H9 (cell line): ENCODE measurements around the gene OR2F2. TPM values are rescaled to one million over a fixed set of nuclear protein-coding genes. Genes with fewer than 3 reads are reported as not detected.

Source experiments
- DNase-seq: peaks from one replicate; pipeline ENCODE4 v3.0.0-alpha.2; 2017
- H2AFZ ChIP-seq: one replicate; pipeline ENCODE4 v1.6.1; 2013; ENCODE audit warnings: mild to moderate bottlenecking, low read length, control low read depth, moderate library complexity
- H2AK5ac ChIP-seq: 2 replicates; pipeline ENCODE4 v1.6.1; 2013; ENCODE audit warnings: low read length, control low read depth, mixed read lengths; ENCODE audit not compliant: insufficient read length
- H2BK120ac ChIP-seq: one replicate; pipeline ENCODE4 v1.6.1; 2013; ENCODE audit warnings: low read depth, mild to moderate bottlenecking, low read length, control low read depth, inconsistent platforms; ENCODE audit not compliant: poor library complexity, severe bottlenecking
- H2BK12ac ChIP-seq: 2 replicates; pipeline ENCODE4 v1.6.1; 2013; ENCODE audit warnings: low read length, control low read depth, mixed read lengths, low read depth; ENCODE audit not compliant: insufficient read length
- H2BK15ac ChIP-seq: 2 replicates; pipeline ENCODE4 v1.6.1; 2013; ENCODE audit warnings: low read depth, low read length, control low read depth
- H2BK20ac ChIP-seq: one replicate; pipeline ENCODE4 v1.6.1; 2013; ENCODE audit warnings: low read depth, mild to moderate bottlenecking, low read length, control low read depth, inconsistent platforms; ENCODE audit not compliant: poor library complexity, severe bottlenecking
- H2BK5ac ChIP-seq: 2 replicates; pipeline ENCODE4 v1.6.1; 2013; ENCODE audit warnings: low read length, control low read depth, mixed read lengths; ENCODE audit not compliant: insufficient read length
- H3K14ac ChIP-seq: 2 replicates; pipeline ENCODE4 v1.6.1; 2013; ENCODE audit warnings: low read length, control low read depth; ENCODE audit not compliant: insufficient read depth
- H3K18ac ChIP-seq: 2 replicates; pipeline ENCODE4 v1.6.1; 2013; ENCODE audit warnings: low read depth, mild to moderate bottlenecking, mixed read lengths, low read length, control low read depth; ENCODE audit not compliant: insufficient read length
- H3K23ac ChIP-seq: 2 replicates; pipeline ENCODE4 v1.6.1; 2013; ENCODE audit warnings: low read length, control low read depth, mixed read lengths, low read depth; ENCODE audit not compliant: insufficient read length
- H3K23me2 ChIP-seq: 2 replicates; pipeline ENCODE4 v1.6.1; 2013; ENCODE audit warnings: low read depth, mild to moderate bottlenecking, mixed read lengths, low read length, control low read depth; ENCODE audit not compliant: insufficient read length, poor library complexity, severe bottlenecking
- H3K27ac ChIP-seq: 2 replicates; pipeline ENCODE4 v1.5.1; 2013; ENCODE audit warnings: low read length, control low read depth, mixed read lengths, low read depth; ENCODE audit not compliant: insufficient read length
- H3K27me3 ChIP-seq: 2 replicates; pipeline ENCODE4 v1.6.1; 2013; ENCODE audit warnings: low read length, control low read depth, inconsistent platforms; ENCODE audit not compliant: insufficient read depth
- H3K4ac ChIP-seq: 2 replicates; pipeline ENCODE4 v1.6.1; 2013; ENCODE audit warnings: low read depth, mild to moderate bottlenecking, control low read depth, inconsistent platforms, low read length, moderate library complexity
- H3K4me1 ChIP-seq: 2 replicates; pipeline ENCODE4 v1.6.1; 2013; ENCODE audit warnings: low read length, control low read depth, inconsistent platforms; ENCODE audit not compliant: insufficient read depth
- H3K4me2 ChIP-seq: 2 replicates; pipeline ENCODE4 v1.6.1; 2013; ENCODE audit warnings: low read length, control low read depth, mixed read lengths; ENCODE audit not compliant: insufficient read length, insufficient read depth
- H3K56ac ChIP-seq: 2 replicates; pipeline ENCODE4 v1.6.1; 2013; ENCODE audit warnings: low read depth, mild to moderate bottlenecking, mixed read lengths, low read length, control low read depth; ENCODE audit not compliant: insufficient read length
- H3K79me1 ChIP-seq: 2 replicates; pipeline ENCODE4 v1.6.1; 2013; ENCODE audit warnings: low read depth, mild to moderate bottlenecking, moderate library complexity, low read length, control low read depth, inconsistent platforms; ENCODE audit not compliant: insufficient read depth, poor library complexity, severe bottlenecking
- H3K79me2 ChIP-seq: 2 replicates; pipeline ENCODE4 v1.6.1; 2013; ENCODE audit warnings: low read length, control low read depth, inconsistent platforms; ENCODE audit not compliant: insufficient read depth
- H3K9ac ChIP-seq: 2 replicates; pipeline ENCODE4 v1.6.1; 2013; ENCODE audit warnings: low read length, control low read depth, mixed read lengths; ENCODE audit not compliant: insufficient read length; ENCODE audit errors: extremely low read depth
- H3K9me3 ChIP-seq: one replicate; pipeline ENCODE4 v1.6.1; 2013; ENCODE audit warnings: low read depth, low read length, inconsistent platforms; ENCODE audit not compliant: control insufficient read depth
- H3T11ph ChIP-seq: one replicate; pipeline ENCODE4 v1.6.1; 2013; ENCODE audit warnings: mild to moderate bottlenecking, low read length, control low read depth, inconsistent platforms
- H4K20me1 ChIP-seq: one replicate; pipeline ENCODE4 v1.6.1; 2013; ENCODE audit not compliant: control insufficient read depth, insufficient read length, insufficient read depth
- H4K5ac ChIP-seq: 2 replicates; pipeline ENCODE4 v1.6.1; 2013; ENCODE audit warnings: low read depth, mild to moderate bottlenecking, mixed read lengths, low read length, control low read depth; ENCODE audit not compliant: insufficient read length
- H4K8ac ChIP-seq: replicated peaks from 2 replicates; pipeline ENCODE4 v1.6.1; 2013; ENCODE audit warnings: low read length, control low read depth, mixed read lengths, low read depth; ENCODE audit not compliant: insufficient read length
- H4K91ac ChIP-seq: 2 replicates; pipeline ENCODE4 v1.6.1; 2013; ENCODE audit warnings: low read depth, mild to moderate bottlenecking, moderate library complexity, mixed read lengths, low read length, control low read depth; ENCODE audit not compliant: insufficient read length
- H3K27ac Mint-ChIP-seq, 3 experiments: 2 replicates in 2 of 3; 3 replicates in 1 of 3; pipeline ENCODE4 v1.8.0; 2020 to 2021; ENCODE audit warnings: mixed read lengths in 3 of 3, mild to moderate bottlenecking in 1 of 3, moderate library complexity in 1 of 3
- H3K27me3 Mint-ChIP-seq: 2 replicates; pipeline ENCODE4 v1.8.0; 2021; ENCODE audit warnings: low read depth, mild to moderate bottlenecking, moderate library complexity, mixed read lengths
- H3K36me3 Mint-ChIP-seq, 3 experiments: 2 replicates in 2 of 3; 3 replicates in 1 of 3; pipeline ENCODE4 v1.8.0; 2020 to 2021; ENCODE audit warnings: low read depth in 3 of 3, mixed read lengths in 3 of 3; ENCODE audit not compliant: insufficient read depth in 1 of 3
- H3K4me1 Mint-ChIP-seq, 2 experiments: 2 replicates each; pipeline ENCODE4 v1.8.0; 2020; ENCODE audit warnings: mixed read lengths in 2 of 2
- H3K4me3 Mint-ChIP-seq, 2 experiments: 2 replicates in 1 of 2; 3 replicates in 1 of 2; pipeline ENCODE4 v1.8.0; 2020 to 2021; ENCODE audit warnings: mild to moderate bottlenecking in 2 of 2, mixed read lengths in 2 of 2, moderate library complexity in 1 of 2
- H3K9me3 Mint-ChIP-seq, 2 experiments: 2 replicates in 1 of 2; 3 replicates in 1 of 2; pipeline ENCODE4 v1.8.0; 2020; ENCODE audit warnings: mild to moderate bottlenecking in 2 of 2, mixed read lengths in 2 of 2, moderate library complexity in 1 of 2
- WGBS: extraction: QIAGEN DNeasy Blood & Tissue Kit; methylation state at CpG from one replicate; pipeline ENCODE4 v1.1.7; 2013; ENCODE audit warnings: missing lambda C conversion rate, low lambda C conversion rate, mixed read lengths; ENCODE audit not compliant: insufficient read length; ENCODE audit errors: extremely low coverage; 5-methylcytosine and 5-hydroxymethylcytosine counted together
- total RNA-seq: library from RNA; stranded (reverse); gene quantifications from 2 replicates; pipeline ENCODE4 v1.2.1, GENCODE V29; 2021
- TF ChIP-seq, protein P1 (sequence below): fragments of 200-600 bp; sonication (generic); conservative IDR thresholded peaks from 3 replicates; pipeline ENCODE4 v1.8.0; 2021; ENCODE audit warnings: antibody characterized with exemption, mild to moderate bottlenecking

The OR2F2 gene
- total RNA-seq, 1 experiment from 2014 or later: not detected

GRCh38 chr7:143886826-143887477, 48.1 kb upstream of the OR2F2 start:
- Histone ChIP-seq H2BK20ac (no peak overlapping the region), H3K14ac (no peak overlapping the region), H3K4ac (no peak overlapping the region), H4K20me1 (no peaks in the 10 kb centered on the region), H2AK5ac (no peak overlapping the region), H3K4me1 (0 out of 2 replicates have a peak, but pooled peaks cover 4% of the 10 kb centered on the region), H3K56ac (no peak overlapping the region), H3K79me2 (no peaks in the 10 kb centered on the region; the same call in 1 of the 2 replicates), H2BK120ac (no peak overlapping the region), H4K91ac (no peak overlapping the region), H3K27ac (no peak overlapping the region), H3K27me3 (no peaks in the 10 kb centered on the region), H2BK5ac (no peak overlapping the region), H3K4me2 (no peak overlapping the region), H2BK12ac (no peak overlapping the region), H3K79me1 (peaks cover 3% of the 10 kb centered on the region), H2AFZ (no peak overlapping the region), H3T11ph (no peak overlapping the region), H3K9me3 (no peaks in the 10 kb centered on the region), H3K9ac (no peak overlapping the region), H3K23ac (no peak overlapping the region), H2BK15ac (no peak overlapping the region), H3K18ac (no peak overlapping the region), H3K23me2 (peaks cover 16% of the 10 kb centered on the region), H4K5ac (no peak overlapping the region), H4K8ac (no peak overlapping the region)
- Mint-ChIP-seq H3K4me1 (peaks cover 17 to 28% of the 10 kb centered on the region in 2 experiments), H3K27me3 (peaks cover 6% of the 10 kb centered on the region), H3K9me3 (peaks cover 18 to 19% of the 10 kb centered on the region in 2 experiments), H3K4me3 (no peak overlapping the region), H3K27ac (peak overlapping the region in 1 of 3 experiments; percentile 64; a peak in 2 of 7 replicates), H3K36me3 (peaks cover 14 to 32% (median 22%) of the 10 kb centered on the region in 3 experiments)
- TF ChIP-seq, protein P1, sequence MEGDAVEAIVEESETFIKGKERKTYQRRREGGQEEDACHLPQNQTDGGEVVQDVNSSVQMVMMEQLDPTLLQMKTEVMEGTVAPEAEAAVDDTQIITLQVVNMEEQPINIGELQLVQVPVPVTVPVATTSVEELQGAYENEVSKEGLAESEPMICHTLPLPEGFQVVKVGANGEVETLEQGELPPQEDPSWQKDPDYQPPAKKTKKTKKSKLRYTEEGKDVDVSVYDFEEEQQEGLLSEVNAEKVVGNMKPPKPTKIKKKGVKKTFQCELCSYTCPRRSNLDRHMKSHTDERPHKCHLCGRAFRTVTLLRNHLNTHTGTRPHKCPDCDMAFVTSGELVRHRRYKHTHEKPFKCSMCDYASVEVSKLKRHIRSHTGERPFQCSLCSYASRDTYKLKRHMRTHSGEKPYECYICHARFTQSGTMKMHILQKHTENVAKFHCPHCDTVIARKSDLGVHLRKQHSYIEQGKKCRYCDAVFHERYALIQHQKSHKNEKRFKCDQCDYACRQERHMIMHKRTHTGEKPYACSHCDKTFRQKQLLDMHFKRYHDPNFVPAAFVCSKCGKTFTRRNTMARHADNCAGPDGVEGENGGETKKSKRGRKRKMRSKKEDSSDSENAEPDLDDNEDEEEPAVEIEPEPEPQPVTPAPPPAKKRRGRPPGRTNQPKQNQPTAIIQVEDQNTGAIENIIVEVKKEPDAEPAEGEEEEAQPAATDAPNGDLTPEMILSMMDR: no peak
- DNase-seq: no peak
- WGBS: no CpG with 5 or more reads among the region's 6 CpGs
